ENCODE results near the gene PKNOX2. TPM values are rescaled to one million over a fixed set of nuclear protein-coding genes. Genes with fewer than 3 reads are reported as not detected.

Gene PKNOX2
- total and polyA plus RNA-seq, 10 of the 15 experiments (the other 5 are each of a cell fraction or from before 2014, with no cell fraction given) = not detected

GRCh38 chr11:125274774-125275173 lies 110.2 kb downstream of the PKNOX2 start:
- no peaks in the 10 kb centered on the region for H3K4me1 ChIP-seq (ENCODE audit: control insufficient read depth, insufficient read depth, low read length)
- H3K27me3 ChIP-seq (replicated peaks in 1 of 2; ENCODE audit: control insufficient read depth in 2 of 2, insufficient read depth in 2 of 2, low read length in 1 of 2) = peaks cover 5 to 11% of the 10 kb centered on the region in 2 experiments
- ATAC-seq (no peak), DNase-seq (ENCODE audit: low read depth, low spot score) (no peak), FAIRE-seq (no peak)
- H3K36me3 ChIP-seq (ENCODE audit: control insufficient read depth in 2 of 2, insufficient read depth in 2 of 2, low read length in 1 of 2) = no peaks in the 10 kb centered on the region
- no TSS peak for BruUV-seq (replicated peaks)
- WGBS (ENCODE audit: insufficient coverage, insufficient replicate concordance, low lambda C conversion rate, missing lambda C conversion rate) = 7% methylated on average over 4 of the region's 4 CpGs
- SMC1A ChIA-PET (ENCODE audit: uncharacterized antibody, unreplicated experiment) = no interaction called here
- H3K9ac ChIP-seq (ENCODE audit: control insufficient read depth, insufficient read depth, low read length) = no peak overlapping the region
- no peaks in the 10 kb centered on the region for H3K79me2 ChIP-seq (ENCODE audit: control insufficient read depth, insufficient read depth, low read length)
- no peaks in the 10 kb centered on the region for H4K20me1 ChIP-seq (ENCODE audit: control insufficient read depth, insufficient read depth)
- no peak overlapping the region for H3K4me2 ChIP-seq (ENCODE audit: control insufficient read depth, insufficient read depth)
- TF ChIP-seq MYB (IDR thresholded peaks at IDR 0.05; ENCODE audit: borderline replicate concordance, low read depth, low read length) (no peak), HCFC1 (IDR thresholded peaks at IDR 0.05; ENCODE audit: low read length) (no peak), KAT2A (conservative IDR thresholded peaks at IDR 0.05; ENCODE audit: control insufficient read depth, low read depth, low read length) (no peak), HDGF (IDR thresholded peaks at IDR 0.05) (no peak), LARP7 (IDR thresholded peaks at IDR 0.05) (no peak), RAD21 (IDR thresholded peaks at IDR 0.05; ENCODE audit: insufficient read depth, low read depth, low read length) (no peak), MTA3 (IDR thresholded peaks at IDR 0.05; ENCODE audit: borderline replicate concordance, low read length) (no peak), ZNF217 (IDR thresholded peaks at IDR 0.05) (no peak), SIX5 (IDR thresholded peaks at IDR 0.05; ENCODE audit: low read depth, low read length, severe bottlenecking) (no peak), ZBED1 (IDR thresholded peaks at IDR 0.05; ENCODE audit: borderline replicate concordance) (no peak), POU2F2 (IDR thresholded peaks at IDR 0.05; ENCODE audit: borderline replicate concordance, low read depth, low read length) (no peak), GATAD2B (conservative IDR thresholded peaks at IDR 0.05; ENCODE audit: low read depth) (no peak), FOS (IDR thresholded peaks at IDR 0.05; ENCODE audit: borderline replicate concordance, extremely low read depth, insufficient read length) (no peak), IRF5 (IDR thresholded peaks at IDR 0.05; ENCODE audit: borderline replicate concordance) (no peak), ZNF592 (IDR thresholded peaks at IDR 0.05) (no peak), TBL1XR1 (IDR thresholded peaks at IDR 0.05; ENCODE audit: low read depth, low read length) (no peak), PBX3 (IDR thresholded peaks at IDR 0.05; ENCODE audit: insufficient replicate concordance, low read depth, low read length) (no peak), POLR2A (IDR thresholded peaks at IDR 0.05; ENCODE audit: low read depth, low read length) (no peak), MEF2B (IDR thresholded peaks at IDR 0.05; ENCODE audit: partially characterized antibody, poor library complexity, severe bottlenecking) (no peak), NBN (IDR thresholded peaks at IDR 0.05) (no peak)
- intact Hi-C loops (cut with micrococcal nuclease; ENCODE audit: unreplicated experiment) = no loop called here
- RAD21 ChIA-PET (ENCODE audit: unreplicated experiment) = no interaction called here
- CTCF ChIA-PET = no interaction called here
- H2AFZ ChIP-seq (ENCODE audit: control insufficient read depth, low read depth, low read length) = no peak overlapping the region
- no peak overlapping the region for H3K27ac ChIP-seq (ENCODE audit: control insufficient read depth, insufficient read depth)
- POLR2A ChIA-PET = no interaction called here
- H3K4me3 ChIP-seq = no peak overlapping the region
- no peaks in the 10 kb centered on the region for H3K9me3 ChIP-seq (replicated peaks; ENCODE audit: control insufficient read depth, insufficient read depth, low read length)
- in situ Hi-C loops (cut with MboI) = no loop called here

Data from GM12878 (cell line).